Prostate gland (tissue), 2 donors: Measurements from ENCODE around the gene TBC1D30.

ENCODE experiments used
- POLR2A ChIP-seq: fragments of 450-650 bp; IDR thresholded peaks from one replicate; pipeline ENCODE4 v1.6.1; 2016; ENCODE audit warnings: antibody characterized with exemption, mild to moderate bottlenecking
- TF ChIP-seq, protein P1 (sequence below), 4 experiments: fragments of 200-600 bp in 2 of 4; fragments of 450-650 bp in 2 of 4; sonication (generic) in 2 of 4; IDR thresholded peaks; 1 replicate in 3 of 4; 2 replicates in 1 of 4; pipeline ENCODE4 v1.5.1; 2016 to 2019; ENCODE audit warnings: antibody characterized with exemption in 4 of 4, mild to moderate bottlenecking in 2 of 4, moderate library complexity in 2 of 4

DNA sequence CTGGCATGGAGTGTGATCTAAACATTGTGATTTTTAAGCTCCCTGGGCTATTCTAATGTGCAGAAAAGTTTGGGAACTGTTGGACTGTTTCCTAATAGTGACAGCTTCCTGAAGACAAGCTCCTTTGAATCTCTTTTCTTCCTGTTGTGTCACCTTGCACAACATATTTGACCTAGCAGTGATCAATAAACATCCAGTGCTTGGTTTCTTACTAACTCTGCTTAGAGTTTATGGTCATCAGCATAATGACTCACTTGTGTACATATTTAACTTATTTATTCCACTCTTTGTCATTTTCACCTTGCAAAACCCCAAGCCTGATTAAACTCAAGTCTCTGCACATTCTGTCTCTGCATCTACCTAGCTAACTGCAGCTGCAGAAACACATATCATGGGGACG lies 27.3 kb upstream of the TBC1D30 start:
- TF ChIP-seq, protein P1, sequence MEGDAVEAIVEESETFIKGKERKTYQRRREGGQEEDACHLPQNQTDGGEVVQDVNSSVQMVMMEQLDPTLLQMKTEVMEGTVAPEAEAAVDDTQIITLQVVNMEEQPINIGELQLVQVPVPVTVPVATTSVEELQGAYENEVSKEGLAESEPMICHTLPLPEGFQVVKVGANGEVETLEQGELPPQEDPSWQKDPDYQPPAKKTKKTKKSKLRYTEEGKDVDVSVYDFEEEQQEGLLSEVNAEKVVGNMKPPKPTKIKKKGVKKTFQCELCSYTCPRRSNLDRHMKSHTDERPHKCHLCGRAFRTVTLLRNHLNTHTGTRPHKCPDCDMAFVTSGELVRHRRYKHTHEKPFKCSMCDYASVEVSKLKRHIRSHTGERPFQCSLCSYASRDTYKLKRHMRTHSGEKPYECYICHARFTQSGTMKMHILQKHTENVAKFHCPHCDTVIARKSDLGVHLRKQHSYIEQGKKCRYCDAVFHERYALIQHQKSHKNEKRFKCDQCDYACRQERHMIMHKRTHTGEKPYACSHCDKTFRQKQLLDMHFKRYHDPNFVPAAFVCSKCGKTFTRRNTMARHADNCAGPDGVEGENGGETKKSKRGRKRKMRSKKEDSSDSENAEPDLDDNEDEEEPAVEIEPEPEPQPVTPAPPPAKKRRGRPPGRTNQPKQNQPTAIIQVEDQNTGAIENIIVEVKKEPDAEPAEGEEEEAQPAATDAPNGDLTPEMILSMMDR (IDR thresholded peaks at IDR 0.05): no peak
- no peak for TF ChIP-seq POLR2A
